CD4-positive, alpha-beta T cell (primary cell): Measurements from ENCODE around the gene PTPRM. TPM values are rescaled to one million over a fixed set of nuclear protein-coding genes. Genes with fewer than 3 reads are reported as not detected.

ENCODE experiments used
- ATAC-seq: fragments of 200-7000 bp; cut with Tn5 transposase; one replicate; pipeline ENCODE4 v1.10.0; 2022; ENCODE audit warnings: mild to moderate bottlenecking; ENCODE audit not compliant: poor library complexity
- CTCF ChIA-PET: fragments of 350-600 bp; sonication (Branson Sonifier 250); formaldehyde crosslinking; loops from one replicate; lab custom pipeline; 2021; ENCODE audit warnings: antibody characterized with exemption, inconsistent platforms; lab: Charles Lee
- POLR2A ChIA-PET: fragments of 350-600 bp; sonication (Branson Sonifier 250); formaldehyde crosslinking; loops from one replicate; lab custom pipeline; 2021; ENCODE audit warnings: antibody characterized with exemption, inconsistent platforms; lab: Charles Lee
- DNase-seq, 14 experiments: peaks; one replicate each; pipeline ENCODE4 v3.0.0-alpha.2; 2013 to 2020; ENCODE audit warnings: mixed read lengths in 2 of 14
- H3K27ac ChIP-seq, 2 donors: one replicate each; pipeline versions ENCODE4 v1.5.1 to v1.7.0; 2013; ENCODE audit warnings: low read length in 2 of 2, low read depth in 1 of 2, mild to moderate bottlenecking in 1 of 2
- H3K27me3 ChIP-seq, 2 experiments: 1 replicate in 1 of 2; 2 replicates in 1 of 2; pipeline versions ENCODE4 v1.6.1 to v1.7.0; 2013; ENCODE audit warnings: low read length in 2 of 2, control low read depth in 1 of 2, mild to moderate bottlenecking in 1 of 2, moderate library complexity in 1 of 2; ENCODE audit not compliant: insufficient read depth in 2 of 2, control insufficient read depth in 1 of 2
- H3K36me3 ChIP-seq: one replicate; pipeline ENCODE4 v1.6.1; 2013; ENCODE audit warnings: low read length, control low read depth; ENCODE audit not compliant: insufficient read depth
- H3K4me1 ChIP-seq: one replicate; pipeline ENCODE4 v1.6.1; 2013; ENCODE audit warnings: low read length, control low read depth; ENCODE audit not compliant: insufficient read depth
- H3K4me3 ChIP-seq: one replicate; pipeline ENCODE4 v1.5.1; 2013; ENCODE audit warnings: mild to moderate bottlenecking, low read length, moderate library complexity
- H3K9me3 ChIP-seq, 2 experiments: 1 replicate in 1 of 2; 2 replicates in 1 of 2; pipeline versions ENCODE4 v1.6.1 to v1.7.0; 2013; ENCODE audit warnings: low read length in 2 of 2, mild to moderate bottlenecking in 2 of 2, control low read depth in 1 of 2, moderate library complexity in 1 of 2; ENCODE audit not compliant: control insufficient read depth in 1 of 2, insufficient read depth in 1 of 2
- H3K27ac Mint-ChIP-seq: one replicate; pipeline ENCODE4 v1.8.0; 2020; ENCODE audit warnings: mixed read lengths
- H3K27me3 Mint-ChIP-seq: one replicate; pipeline ENCODE4 v1.8.0; 2021; ENCODE audit warnings: mixed read lengths
- H3K36me3 Mint-ChIP-seq: one replicate; pipeline ENCODE4 v1.8.0; 2021; ENCODE audit warnings: low read depth, mixed read lengths
- H3K4me1 Mint-ChIP-seq: one replicate; pipeline ENCODE4 v1.8.0; 2021; ENCODE audit warnings: low read depth, mixed read lengths
- H3K4me3 Mint-ChIP-seq: one replicate; pipeline ENCODE4 v1.8.0; 2020; ENCODE audit warnings: mild to moderate bottlenecking, mixed read lengths
- H3K9me3 Mint-ChIP-seq: one replicate; pipeline ENCODE4 v1.8.0; 2020; ENCODE audit warnings: mixed read lengths
- intact Hi-C, 2 experiments: fragments of 100-400 bp; cut with DNase I in 1 of 2; cut with micrococcal nuclease in 1 of 2; formaldehyde crosslinking; loops; one replicate each; pipeline versions ENCODE4 v1.15.1 to v1.9.0; 2023 to 2025; cut with DNase I, micrococcal nuclease
- total RNA-seq, 174 experiments: library from RNA in 2 of 174; stranded (reverse) in 2 of 174; gene quantifications; one replicate each; pipeline ENCODE4 v1.2.3 and lab custom pipeline; 2021 to 2026
- TF ChIP-seq, protein P1 (sequence below): fragments of 200-600 bp; IDR thresholded peaks from one replicate; pipeline ENCODE4 v1.8.0; 2022; ENCODE audit warnings: antibody characterized with exemption, mild to moderate bottlenecking

The PTPRM gene
- total RNA-seq, 2 experiments from 2014 or later, result 21.7 to 21.9 TPM

DNA sequence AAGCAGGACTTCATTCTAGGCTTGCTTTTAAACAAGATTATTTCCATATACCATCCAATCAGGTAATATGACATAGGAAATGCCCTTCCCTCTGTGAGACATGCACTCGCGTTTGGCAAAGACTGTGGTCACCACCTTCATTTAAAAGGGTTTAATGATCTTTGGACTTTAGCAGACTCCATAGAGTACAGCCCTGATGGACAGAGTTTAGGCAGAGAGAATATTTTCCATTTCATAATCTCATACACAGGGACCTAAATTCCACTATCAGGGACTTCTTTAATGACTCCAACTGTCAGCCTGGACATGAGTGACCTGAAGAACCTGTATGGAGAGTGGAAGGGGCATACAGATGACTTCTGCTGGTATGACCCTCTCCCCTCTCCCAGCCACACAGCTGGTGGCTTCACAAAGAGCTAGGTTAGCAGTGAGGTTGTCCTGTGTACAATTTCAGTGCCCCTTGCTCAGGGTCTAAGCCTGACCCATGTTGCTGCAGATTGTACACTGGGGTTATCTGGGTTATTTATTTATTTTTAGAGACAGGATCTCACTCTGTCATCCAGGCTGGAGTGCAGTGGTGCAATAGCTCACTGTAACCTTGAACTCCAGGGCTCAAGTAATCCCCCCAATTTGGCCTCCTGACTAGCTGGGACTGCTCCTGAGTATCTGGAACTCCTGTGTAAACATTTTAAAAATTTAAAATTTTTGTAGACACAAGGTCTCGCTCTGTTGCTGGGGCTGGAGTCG, 59.2 kb downstream of the PTPRM start:
- Mint-ChIP-seq H3K4me1 (no peaks in the 10 kb centered on the region), H3K4me3 (no peak overlapping the region), H3K27ac (no peak overlapping the region), H3K9me3 (no peaks in the 10 kb centered on the region), H3K27me3 (no peaks in the 10 kb centered on the region), H3K36me3 (no peaks in the 10 kb centered on the region)
- TF ChIP-seq, protein P1, sequence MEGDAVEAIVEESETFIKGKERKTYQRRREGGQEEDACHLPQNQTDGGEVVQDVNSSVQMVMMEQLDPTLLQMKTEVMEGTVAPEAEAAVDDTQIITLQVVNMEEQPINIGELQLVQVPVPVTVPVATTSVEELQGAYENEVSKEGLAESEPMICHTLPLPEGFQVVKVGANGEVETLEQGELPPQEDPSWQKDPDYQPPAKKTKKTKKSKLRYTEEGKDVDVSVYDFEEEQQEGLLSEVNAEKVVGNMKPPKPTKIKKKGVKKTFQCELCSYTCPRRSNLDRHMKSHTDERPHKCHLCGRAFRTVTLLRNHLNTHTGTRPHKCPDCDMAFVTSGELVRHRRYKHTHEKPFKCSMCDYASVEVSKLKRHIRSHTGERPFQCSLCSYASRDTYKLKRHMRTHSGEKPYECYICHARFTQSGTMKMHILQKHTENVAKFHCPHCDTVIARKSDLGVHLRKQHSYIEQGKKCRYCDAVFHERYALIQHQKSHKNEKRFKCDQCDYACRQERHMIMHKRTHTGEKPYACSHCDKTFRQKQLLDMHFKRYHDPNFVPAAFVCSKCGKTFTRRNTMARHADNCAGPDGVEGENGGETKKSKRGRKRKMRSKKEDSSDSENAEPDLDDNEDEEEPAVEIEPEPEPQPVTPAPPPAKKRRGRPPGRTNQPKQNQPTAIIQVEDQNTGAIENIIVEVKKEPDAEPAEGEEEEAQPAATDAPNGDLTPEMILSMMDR, result no peak
- no peaks in the 10 kb centered on the region for H3K36me3 ChIP-seq
- H3K4me3 ChIP-seq, result no peak overlapping the region
- POLR2A ChIA-PET, result no interaction called here
- no peak for ATAC-seq
- H3K4me1 ChIP-seq, result no peaks in the 10 kb centered on the region
- no peaks in the 10 kb centered on the region for H3K27me3 ChIP-seq
- CTCF ChIA-PET, result no interaction called here
- intact Hi-C loops, result no loop called here
- H3K27ac ChIP-seq, result no peak overlapping the region
- no peaks in the 10 kb centered on the region for H3K9me3 ChIP-seq
- no peak for DNase-seq

DNA sequence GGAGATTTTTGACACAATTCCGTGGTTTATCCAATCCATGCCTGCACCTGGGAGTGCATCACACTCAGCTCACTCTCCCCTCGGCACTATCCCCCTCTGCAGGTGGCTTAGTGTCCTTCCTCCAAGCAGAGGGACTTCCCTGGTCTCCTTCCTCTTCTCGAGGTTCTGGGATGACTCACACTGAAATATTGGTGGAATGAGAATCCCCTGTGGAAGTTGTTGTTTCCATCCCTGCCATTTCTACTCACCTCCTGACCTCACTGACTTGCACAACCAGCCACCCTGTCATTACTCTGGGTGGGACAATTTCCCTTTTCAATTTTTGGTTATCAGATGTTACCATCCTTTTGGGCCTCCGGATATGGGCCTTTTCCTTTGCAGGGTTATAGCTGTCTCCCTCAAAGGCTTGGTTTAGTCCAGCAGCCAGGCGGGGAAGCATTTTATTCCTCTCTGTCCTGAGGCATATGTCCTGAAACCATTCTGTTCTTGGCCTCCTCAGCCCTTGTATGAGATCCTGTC, 59.9 kb downstream of the PTPRM start:
- H3K36me3 Mint-ChIP-seq, result no peaks in the 10 kb centered on the region
- H3K27ac ChIP-seq, result no peak overlapping the region
- ATAC-seq (no peak), DNase-seq (no peak)
- H3K9me3 Mint-ChIP-seq, result no peaks in the 10 kb centered on the region
- TF ChIP-seq, protein P1, result no peak
- H3K27ac Mint-ChIP-seq, result no peak overlapping the region
- no peaks in the 10 kb centered on the region for H3K27me3 ChIP-seq
- intact Hi-C loops, result no loop called here
- ChIA-PET CTCF (no interaction called here), POLR2A (no interaction called here)
- H3K36me3 ChIP-seq, result no peaks in the 10 kb centered on the region
- no peaks in the 10 kb centered on the region for H3K4me1 ChIP-seq
- no peaks in the 10 kb centered on the region for H3K4me1 Mint-ChIP-seq
- H3K27me3 Mint-ChIP-seq, result no peaks in the 10 kb centered on the region
- H3K9me3 ChIP-seq, result no peaks in the 10 kb centered on the region
- H3K4me3 ChIP-seq, result no peak overlapping the region
- H3K4me3 Mint-ChIP-seq, result no peak overlapping the region

DNA sequence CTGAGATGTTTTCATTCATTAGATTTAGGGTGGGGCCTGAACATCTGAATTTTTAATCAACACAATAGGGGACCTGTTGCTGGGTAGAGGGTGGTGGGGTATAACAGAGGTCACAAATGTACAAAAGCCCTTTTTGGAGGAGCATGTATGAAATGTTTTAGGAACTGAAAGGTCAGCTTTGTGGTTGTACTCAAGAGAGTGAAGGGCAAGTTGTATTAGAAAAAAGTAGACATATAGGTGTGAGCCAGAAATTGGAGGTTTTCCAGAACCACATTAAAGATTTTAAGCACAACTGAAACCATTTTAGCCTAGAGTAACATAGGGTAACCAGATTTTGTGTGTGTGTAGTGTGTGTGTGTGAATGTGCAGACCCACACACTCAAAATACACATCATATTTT, 62.3 kb downstream of the PTPRM start:
- no peak for ATAC-seq
- no peaks in the 10 kb centered on the region for H3K27me3 ChIP-seq
- ChIA-PET CTCF (no interaction called here), POLR2A (no interaction called here)
- Mint-ChIP-seq H3K27ac (no peak overlapping the region), H3K4me1 (no peaks in the 10 kb centered on the region), H3K4me3 (no peak overlapping the region), H3K9me3 (no peaks in the 10 kb centered on the region), H3K27me3 (no peaks in the 10 kb centered on the region), H3K36me3 (no peaks in the 10 kb centered on the region)
- no peaks in the 10 kb centered on the region for H3K9me3 ChIP-seq
- DNase-seq, result no peak
- no peak overlapping the region for H3K27ac ChIP-seq
- no peaks in the 10 kb centered on the region for H3K4me1 ChIP-seq
- H3K36me3 ChIP-seq, result no peaks in the 10 kb centered on the region
- intact Hi-C loops, result no loop called here
- no peak overlapping the region for H3K4me3 ChIP-seq
- TF ChIP-seq, protein P1, result no peak
